Endothelial cell (in vitro differentiated cells): ENCODE measurements around the gene CEP20. TPM values are rescaled to one million over a fixed set of nuclear protein-coding genes. Genes with fewer than 3 reads are reported as not detected.

Source experiments
- DNase-seq: peaks from one replicate; pipeline ENCODE4 v3.0.0; 2021; ENCODE audit warnings: low spot score
- H3K27ac Mint-ChIP-seq: one replicate; pipeline ENCODE4 v1.8.0; 2021; ENCODE audit warnings: mixed read lengths, inconsistent platforms; ENCODE audit not compliant: unreplicated experiment
- H3K27me3 Mint-ChIP-seq: one replicate; pipeline ENCODE4 v1.8.0; 2021; ENCODE audit warnings: mild to moderate bottlenecking, moderate library complexity, mixed read lengths, inconsistent platforms; ENCODE audit not compliant: unreplicated experiment
- H3K36me3 Mint-ChIP-seq: one replicate; pipeline ENCODE4 v1.8.0; 2021; ENCODE audit warnings: mild to moderate bottlenecking, low read depth, mixed read lengths, inconsistent platforms; ENCODE audit not compliant: unreplicated experiment
- H3K4me1 Mint-ChIP-seq: one replicate; pipeline ENCODE4 v1.8.0; 2021; ENCODE audit warnings: mild to moderate bottlenecking, mixed read lengths, inconsistent platforms; ENCODE audit not compliant: unreplicated experiment
- H3K4me3 Mint-ChIP-seq: one replicate; pipeline ENCODE4 v1.8.0; 2021; ENCODE audit warnings: mild to moderate bottlenecking, mixed read lengths, inconsistent platforms; ENCODE audit not compliant: unreplicated experiment
- H3K9me3 Mint-ChIP-seq: one replicate; pipeline ENCODE4 v1.8.0; 2021; ENCODE audit warnings: mixed read lengths, inconsistent platforms; ENCODE audit not compliant: unreplicated experiment
- CTCF ChIP-seq: fragments of 200-600 bp; sonication (generic); IDR thresholded peaks from one replicate; pipeline ENCODE4 v1.5.0; 2021; ENCODE audit warnings: antibody characterized with exemption; ENCODE audit not compliant: unreplicated experiment
- total RNA-seq: library from RNA; stranded (reverse); fragmentation: NEBNext Ultra II Directional; extraction: Animal tissue kit (Norgen Biotek cat#: 25700); gene quantifications from one replicate; pipeline ENCODE4 v1.2.1, GENCODE V29; 2021; ENCODE audit not compliant: unreplicated experiment

CEP20 gene
- total RNA-seq, 1 donor from 2014 or later = 16.1 TPM

DNA sequence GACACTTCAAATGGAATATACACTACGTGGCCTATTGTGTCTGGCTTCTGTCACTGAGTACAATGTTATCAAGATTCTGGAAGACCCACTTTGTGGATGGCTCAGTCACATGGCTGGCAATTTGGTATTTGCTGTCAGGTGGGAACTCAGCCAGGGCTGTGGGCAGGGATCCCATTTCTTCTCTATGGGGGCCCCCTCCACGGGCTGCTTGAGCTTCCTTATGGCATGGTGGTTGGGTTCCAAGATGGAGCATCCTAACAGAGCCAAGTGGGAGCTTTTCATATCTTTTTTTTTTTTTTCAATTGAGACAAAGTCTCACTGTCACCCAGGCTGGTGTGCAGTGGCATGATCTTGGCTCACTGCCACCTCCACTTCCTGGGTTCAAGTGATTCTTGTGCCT, 18.0 kb upstream of the CEP20 start:
- Mint-ChIP-seq H3K9me3 (no peaks in the 10 kb centered on the region), H3K36me3 (no peaks in the 10 kb centered on the region), H3K27ac (no peak overlapping the region), H3K4me3 (no peak overlapping the region), H3K4me1 (no peaks in the 10 kb centered on the region), H3K27me3 (peaks cover 5% of the 10 kb centered on the region)
- no peak for DNase-seq
- TF ChIP-seq CTCF = no peak

GRCh38 chr16:15903960-15904359, 15.6 kb upstream of the CEP20 start:
- no peaks in the 10 kb centered on the region for H3K4me1 Mint-ChIP-seq

GRCh38 chr16:15900901-15901500, 12.6 kb upstream of the CEP20 start:
- no peak overlapping the region for H3K27ac Mint-ChIP-seq
- H3K27me3 Mint-ChIP-seq = no peaks in the 10 kb centered on the region
- no peaks in the 10 kb centered on the region for H3K9me3 Mint-ChIP-seq
- TF ChIP-seq CTCF = no peak
- no peak for DNase-seq
- no peaks in the 10 kb centered on the region for H3K4me1 Mint-ChIP-seq
- H3K36me3 Mint-ChIP-seq = no peaks in the 10 kb centered on the region
- H3K4me3 Mint-ChIP-seq = no peak overlapping the region

More at GRCh38 chr16:15903960-15904359, 15.6 kb upstream of the CEP20 start:
- H3K9me3 Mint-ChIP-seq = no peaks in the 10 kb centered on the region
- no peak overlapping the region for H3K27ac Mint-ChIP-seq
- no peak overlapping the region for H3K4me3 Mint-ChIP-seq
- TF ChIP-seq CTCF = no peak
- H3K36me3 Mint-ChIP-seq = no peaks in the 10 kb centered on the region
- no peak for DNase-seq
- H3K27me3 Mint-ChIP-seq = peaks cover 5% of the 10 kb centered on the region

GRCh38 chr16:15900357-15900756, 12.0 kb upstream of the CEP20 start:
- no peaks in the 10 kb centered on the region for H3K36me3 Mint-ChIP-seq
- H3K9me3 Mint-ChIP-seq = no peaks in the 10 kb centered on the region
- H3K27me3 Mint-ChIP-seq = no peaks in the 10 kb centered on the region
- H3K27ac Mint-ChIP-seq = no peak overlapping the region
- H3K4me1 Mint-ChIP-seq = no peaks in the 10 kb centered on the region
- no peak overlapping the region for H3K4me3 Mint-ChIP-seq
- DNase-seq = no peak
- TF ChIP-seq CTCF = no peak

DNA sequence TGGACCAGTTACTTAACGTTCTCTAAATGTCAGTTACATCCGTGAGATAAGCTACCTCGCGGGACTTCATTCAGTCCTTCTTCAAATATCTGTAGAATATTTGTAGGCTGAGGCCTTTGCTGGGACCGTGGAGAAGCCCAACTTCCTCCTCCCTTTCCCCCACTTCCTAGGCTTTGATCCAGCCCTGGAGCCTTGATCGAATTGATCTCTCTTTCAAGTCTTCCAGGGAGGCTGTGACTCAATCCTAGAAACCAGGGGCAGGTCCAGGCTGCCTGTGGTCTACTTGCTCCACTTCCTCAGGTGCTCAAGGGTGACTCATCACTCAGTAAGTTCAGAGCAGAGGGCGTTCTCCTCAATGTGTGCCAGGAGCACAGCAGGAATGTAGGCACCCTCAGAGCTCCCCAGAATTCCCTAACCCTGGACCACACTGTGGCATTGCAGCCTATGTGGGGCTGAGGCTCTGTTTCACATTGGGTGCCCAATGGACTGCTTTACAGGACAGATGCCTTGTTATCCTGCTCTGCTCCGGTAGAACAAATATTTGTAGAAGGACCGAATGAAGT, 11.2 kb upstream of the CEP20 start:
- Mint-ChIP-seq H3K4me1 (no peaks in the 10 kb centered on the region), H3K9me3 (no peaks in the 10 kb centered on the region), H3K27me3 (no peaks in the 10 kb centered on the region), H3K4me3 (no peak overlapping the region), H3K27ac (no peak overlapping the region), H3K36me3 (no peaks in the 10 kb centered on the region)
- TF ChIP-seq CTCF = no peak
- DNase-seq = no peak
